H9 (cell line): ENCODE results near the gene TFEB. TPM values are rescaled to one million over a fixed set of nuclear protein-coding genes. Genes with fewer than 3 reads are reported as not detected.

ENCODE experiments used
- DNase-seq: peaks from one replicate; pipeline ENCODE4 v3.0.0-alpha.2; 2017
- H2AFZ ChIP-seq: one replicate; pipeline ENCODE4 v1.6.1; 2013; ENCODE audit warnings: mild to moderate bottlenecking, low read length, control low read depth, moderate library complexity
- H2AK5ac ChIP-seq: 2 replicates; pipeline ENCODE4 v1.6.1; 2013; ENCODE audit warnings: low read length, control low read depth, mixed read lengths; ENCODE audit not compliant: insufficient read length
- H2BK120ac ChIP-seq: one replicate; pipeline ENCODE4 v1.6.1; 2013; ENCODE audit warnings: low read depth, mild to moderate bottlenecking, low read length, control low read depth, inconsistent platforms; ENCODE audit not compliant: poor library complexity, severe bottlenecking
- H2BK12ac ChIP-seq: 2 replicates; pipeline ENCODE4 v1.6.1; 2013; ENCODE audit warnings: low read length, control low read depth, mixed read lengths, low read depth; ENCODE audit not compliant: insufficient read length
- H2BK15ac ChIP-seq: 2 replicates; pipeline ENCODE4 v1.6.1; 2013; ENCODE audit warnings: low read depth, low read length, control low read depth
- H2BK20ac ChIP-seq: one replicate; pipeline ENCODE4 v1.6.1; 2013; ENCODE audit warnings: low read depth, mild to moderate bottlenecking, low read length, control low read depth, inconsistent platforms; ENCODE audit not compliant: poor library complexity, severe bottlenecking
- H2BK5ac ChIP-seq: 2 replicates; pipeline ENCODE4 v1.6.1; 2013; ENCODE audit warnings: low read length, control low read depth, mixed read lengths; ENCODE audit not compliant: insufficient read length
- H3K14ac ChIP-seq: 2 replicates; pipeline ENCODE4 v1.6.1; 2013; ENCODE audit warnings: low read length, control low read depth; ENCODE audit not compliant: insufficient read depth
- H3K18ac ChIP-seq: 2 replicates; pipeline ENCODE4 v1.6.1; 2013; ENCODE audit warnings: low read depth, mild to moderate bottlenecking, mixed read lengths, low read length, control low read depth; ENCODE audit not compliant: insufficient read length
- H3K23ac ChIP-seq: 2 replicates; pipeline ENCODE4 v1.6.1; 2013; ENCODE audit warnings: low read length, control low read depth, mixed read lengths, low read depth; ENCODE audit not compliant: insufficient read length
- H3K23me2 ChIP-seq: 2 replicates; pipeline ENCODE4 v1.6.1; 2013; ENCODE audit warnings: low read depth, mild to moderate bottlenecking, mixed read lengths, low read length, control low read depth; ENCODE audit not compliant: insufficient read length, poor library complexity, severe bottlenecking
- H3K27ac ChIP-seq: 2 replicates; pipeline ENCODE4 v1.5.1; 2013; ENCODE audit warnings: low read length, control low read depth, mixed read lengths, low read depth; ENCODE audit not compliant: insufficient read length
- H3K27me3 ChIP-seq: 2 replicates; pipeline ENCODE4 v1.6.1; 2013; ENCODE audit warnings: low read length, control low read depth, inconsistent platforms; ENCODE audit not compliant: insufficient read depth
- H3K4ac ChIP-seq: 2 replicates; pipeline ENCODE4 v1.6.1; 2013; ENCODE audit warnings: low read depth, mild to moderate bottlenecking, control low read depth, inconsistent platforms, low read length, moderate library complexity
- H3K4me1 ChIP-seq: 2 replicates; pipeline ENCODE4 v1.6.1; 2013; ENCODE audit warnings: low read length, control low read depth, inconsistent platforms; ENCODE audit not compliant: insufficient read depth
- H3K4me2 ChIP-seq: 2 replicates; pipeline ENCODE4 v1.6.1; 2013; ENCODE audit warnings: low read length, control low read depth, mixed read lengths; ENCODE audit not compliant: insufficient read length, insufficient read depth
- H3K56ac ChIP-seq: 2 replicates; pipeline ENCODE4 v1.6.1; 2013; ENCODE audit warnings: low read depth, mild to moderate bottlenecking, mixed read lengths, low read length, control low read depth; ENCODE audit not compliant: insufficient read length
- H3K79me1 ChIP-seq: 2 replicates; pipeline ENCODE4 v1.6.1; 2013; ENCODE audit warnings: low read depth, mild to moderate bottlenecking, moderate library complexity, low read length, control low read depth, inconsistent platforms; ENCODE audit not compliant: insufficient read depth, poor library complexity, severe bottlenecking
- H3K79me2 ChIP-seq: 2 replicates; pipeline ENCODE4 v1.6.1; 2013; ENCODE audit warnings: low read length, control low read depth, inconsistent platforms; ENCODE audit not compliant: insufficient read depth
- H3K9ac ChIP-seq: 2 replicates; pipeline ENCODE4 v1.6.1; 2013; ENCODE audit warnings: low read length, control low read depth, mixed read lengths; ENCODE audit not compliant: insufficient read length; ENCODE audit errors: extremely low read depth
- H3K9me3 ChIP-seq: one replicate; pipeline ENCODE4 v1.6.1; 2013; ENCODE audit warnings: low read depth, low read length, inconsistent platforms; ENCODE audit not compliant: control insufficient read depth
- H3T11ph ChIP-seq: one replicate; pipeline ENCODE4 v1.6.1; 2013; ENCODE audit warnings: mild to moderate bottlenecking, low read length, control low read depth, inconsistent platforms
- H4K20me1 ChIP-seq: one replicate; pipeline ENCODE4 v1.6.1; 2013; ENCODE audit not compliant: control insufficient read depth, insufficient read length, insufficient read depth
- H4K5ac ChIP-seq: 2 replicates; pipeline ENCODE4 v1.6.1; 2013; ENCODE audit warnings: low read depth, mild to moderate bottlenecking, mixed read lengths, low read length, control low read depth; ENCODE audit not compliant: insufficient read length
- H4K8ac ChIP-seq: replicated peaks from 2 replicates; pipeline ENCODE4 v1.6.1; 2013; ENCODE audit warnings: low read length, control low read depth, mixed read lengths, low read depth; ENCODE audit not compliant: insufficient read length
- H4K91ac ChIP-seq: 2 replicates; pipeline ENCODE4 v1.6.1; 2013; ENCODE audit warnings: low read depth, mild to moderate bottlenecking, moderate library complexity, mixed read lengths, low read length, control low read depth; ENCODE audit not compliant: insufficient read length
- H3K27ac Mint-ChIP-seq, 3 experiments: 2 replicates in 2 of 3; 3 replicates in 1 of 3; pipeline ENCODE4 v1.8.0; 2020 to 2021; ENCODE audit warnings: mixed read lengths in 3 of 3, mild to moderate bottlenecking in 1 of 3, moderate library complexity in 1 of 3
- H3K27me3 Mint-ChIP-seq: 2 replicates; pipeline ENCODE4 v1.8.0; 2021; ENCODE audit warnings: low read depth, mild to moderate bottlenecking, moderate library complexity, mixed read lengths
- H3K36me3 Mint-ChIP-seq, 3 experiments: 2 replicates in 2 of 3; 3 replicates in 1 of 3; pipeline ENCODE4 v1.8.0; 2020 to 2021; ENCODE audit warnings: low read depth in 3 of 3, mixed read lengths in 3 of 3; ENCODE audit not compliant: insufficient read depth in 1 of 3
- H3K4me1 Mint-ChIP-seq, 2 experiments: 2 replicates each; pipeline ENCODE4 v1.8.0; 2020; ENCODE audit warnings: mixed read lengths in 2 of 2
- H3K4me3 Mint-ChIP-seq, 2 experiments: 2 replicates in 1 of 2; 3 replicates in 1 of 2; pipeline ENCODE4 v1.8.0; 2020 to 2021; ENCODE audit warnings: mild to moderate bottlenecking in 2 of 2, mixed read lengths in 2 of 2, moderate library complexity in 1 of 2
- H3K9me3 Mint-ChIP-seq, 2 experiments: 2 replicates in 1 of 2; 3 replicates in 1 of 2; pipeline ENCODE4 v1.8.0; 2020; ENCODE audit warnings: mild to moderate bottlenecking in 2 of 2, mixed read lengths in 2 of 2, moderate library complexity in 1 of 2
- CTCF ChIP-seq: fragments of 200-600 bp; sonication (generic); conservative IDR thresholded peaks from 3 replicates; pipeline ENCODE4 v1.8.0; 2021; ENCODE audit warnings: antibody characterized with exemption, mild to moderate bottlenecking
- WGBS: extraction: QIAGEN DNeasy Blood & Tissue Kit; methylation state at CpG from one replicate; pipeline ENCODE4 v1.1.7; 2013; ENCODE audit warnings: missing lambda C conversion rate, low lambda C conversion rate, mixed read lengths; ENCODE audit not compliant: insufficient read length; ENCODE audit errors: extremely low coverage; 5-methylcytosine and 5-hydroxymethylcytosine counted together
- total RNA-seq: library from RNA; stranded (reverse); gene quantifications from 2 replicates; pipeline ENCODE4 v1.2.1, GENCODE V29; 2021

Gene TFEB
- total RNA-seq, 1 experiment from 2014 or later: 1.2 TPM

- H2BK20ac ChIP-seq: no peak overlapping the region
These were observed 68.2 kb downstream of the TFEB start for GRCh38 chr6:41667195-41667594.

More at GRCh38 chr6:41667195-41667594, 68.2 kb downstream of the TFEB start:
- H3T11ph ChIP-seq: no peak overlapping the region
- H4K91ac ChIP-seq: no peak overlapping the region
- H3K23ac ChIP-seq: no peak overlapping the region
- H3K9ac ChIP-seq: no peak overlapping the region
- H3K4me2 ChIP-seq: no peak overlapping the region
- H3K9me3 ChIP-seq: no peaks in the 10 kb centered on the region
- no peak overlapping the region for H2BK120ac ChIP-seq
- H3K27me3 Mint-ChIP-seq: peaks cover 55% of the 10 kb centered on the region
- H3K79me2 ChIP-seq: no peaks in the 10 kb centered on the region
- peaks cover 6 to 10% of the 10 kb centered on the region in 2 experiments; a peak in 4 of 5 replicates for H3K9me3 Mint-ChIP-seq
- H3K56ac ChIP-seq: no peak overlapping the region
- no CpG with 5 or more reads among the region's 1 CpG for WGBS
- H2BK15ac ChIP-seq: no peak overlapping the region
- no peak overlapping the region for H2AFZ ChIP-seq
- no peak overlapping the region for H4K5ac ChIP-seq
- DNase-seq: no peak
- no peaks in the 10 kb centered on the region for H3K27me3 ChIP-seq
- no peak overlapping the region for H3K14ac ChIP-seq
- TF ChIP-seq CTCF: no peak
- H3K27ac ChIP-seq: no peak overlapping the region
- H3K4me3 Mint-ChIP-seq: no peak overlapping the region
- H3K23me2 ChIP-seq: no peaks in the 10 kb centered on the region
- no peak overlapping the region for H2AK5ac ChIP-seq
- no peak overlapping the region for H3K18ac ChIP-seq
- no peak overlapping the region for H3K4ac ChIP-seq
- no peaks in the 10 kb centered on the region for H3K4me1 ChIP-seq
- H3K27ac Mint-ChIP-seq: no peak overlapping the region
- H2BK12ac ChIP-seq: no peak overlapping the region
- no peaks in the 10 kb centered on the region for H4K20me1 ChIP-seq
- no peak overlapping the region for H4K8ac ChIP-seq
- H3K79me1 ChIP-seq: no peaks in the 10 kb centered on the region
- no peaks in the 10 kb centered on the region for H3K36me3 Mint-ChIP-seq
- H3K4me1 Mint-ChIP-seq: peaks cover 11 to 18% of the 10 kb centered on the region in 2 experiments
- H2BK5ac ChIP-seq: no peak overlapping the region
